HG03571 (cell line): ENCODE data around the gene FAM20C.
"Not testable (repeated sequence)": the region's sequence is repeated elsewhere in the genome, so short reads cannot be mapped to it uniquely, and the experiment has no call there.

Experiments used
- ATAC-seq: cut with Tn5 transposase; IDR thresholded peaks from one replicate; pipeline ENCODE4 v1.9.1; 2021; ENCODE audit not compliant: unreplicated experiment

The FAM20C gene

DNA sequence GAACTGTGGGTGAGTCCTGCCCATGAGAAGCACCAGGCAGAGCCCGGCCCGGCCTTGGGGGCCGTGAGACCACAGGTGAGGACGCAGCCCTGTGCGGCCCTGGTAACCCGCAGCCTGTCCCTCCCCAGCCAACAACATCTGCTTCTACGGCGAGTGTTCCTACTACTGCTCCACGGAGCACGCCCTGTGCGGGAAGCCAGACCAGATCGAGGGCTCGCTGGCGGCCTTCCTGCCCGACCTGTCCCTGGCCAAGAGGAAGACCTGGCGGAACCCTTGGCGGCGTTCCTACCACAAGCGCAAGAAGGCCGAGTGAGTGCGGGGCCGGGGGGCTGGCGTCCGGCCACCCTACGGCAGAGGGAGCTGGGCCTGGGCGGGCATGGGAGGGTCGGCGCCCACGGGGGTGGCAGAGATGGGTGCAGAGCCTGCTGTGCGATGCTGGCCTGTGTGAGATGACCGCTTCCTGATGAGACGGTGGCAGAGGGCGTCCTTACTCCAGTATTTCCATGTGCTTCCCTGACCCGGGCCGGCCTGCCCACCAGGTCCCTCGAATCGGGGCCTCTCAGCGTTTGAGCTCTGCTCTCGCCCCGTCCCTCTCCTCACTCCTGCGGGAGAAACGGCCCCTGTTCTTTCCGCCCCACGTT lies 63.5 kb downstream of the FAM20C start:
- no peak for ATAC-seq

DNA sequence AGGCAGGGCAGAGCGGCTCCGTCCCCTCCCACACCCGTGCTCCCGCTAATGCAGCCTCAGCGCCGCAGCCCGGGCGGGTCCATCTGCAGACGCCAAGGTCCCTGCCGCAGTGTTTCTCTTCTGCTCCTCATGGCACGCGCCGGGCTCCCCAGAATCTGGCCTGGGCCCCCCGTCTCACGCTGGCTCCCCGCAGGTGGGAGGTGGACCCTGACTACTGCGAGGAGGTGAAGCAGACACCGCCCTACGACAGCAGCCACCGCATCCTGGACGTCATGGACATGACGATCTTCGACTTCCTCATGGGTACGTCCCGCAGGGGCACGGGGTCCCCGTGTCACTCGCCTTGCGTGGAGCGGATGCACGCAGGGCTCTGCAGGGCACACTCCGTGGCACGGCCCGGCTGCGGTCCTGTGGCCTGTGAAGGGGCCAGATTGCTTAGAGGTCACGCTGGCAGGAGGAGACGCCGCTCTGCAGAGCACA lies 64.1 kb downstream of the FAM20C start:
- no peak for ATAC-seq

DNA sequence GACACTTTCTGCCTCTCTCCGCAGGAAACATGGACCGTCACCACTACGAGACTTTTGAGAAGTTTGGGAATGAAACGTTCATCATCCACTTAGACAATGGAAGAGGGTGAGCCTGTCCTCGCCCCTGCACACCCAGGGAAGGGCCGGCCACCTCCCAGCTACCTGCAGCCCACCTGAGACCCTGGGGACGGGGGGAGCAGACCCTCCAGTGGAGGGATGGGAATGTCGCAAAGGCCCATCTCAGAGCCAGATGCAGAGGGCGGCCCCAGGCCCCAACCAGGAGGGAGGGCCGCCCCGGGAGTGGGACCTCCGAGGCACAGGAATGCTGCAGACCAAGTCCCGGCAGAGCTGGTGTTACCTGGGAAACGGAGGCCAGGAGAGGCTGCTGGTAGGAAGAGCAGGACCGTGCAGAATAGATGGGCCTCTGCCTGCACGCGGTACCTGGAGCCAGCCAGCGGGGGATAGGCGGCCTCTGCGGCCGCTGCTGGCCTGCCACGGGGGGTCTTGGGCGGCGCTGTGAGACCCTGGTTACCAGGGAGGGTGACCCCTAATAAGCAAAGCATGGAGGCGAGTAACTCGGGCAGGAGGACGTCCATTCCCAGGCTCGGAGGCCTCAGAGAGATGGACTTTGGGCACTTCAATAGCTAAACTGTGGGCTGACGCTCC lies 64.7 kb downstream of the FAM20C start:
- no peak for ATAC-seq

DNA sequence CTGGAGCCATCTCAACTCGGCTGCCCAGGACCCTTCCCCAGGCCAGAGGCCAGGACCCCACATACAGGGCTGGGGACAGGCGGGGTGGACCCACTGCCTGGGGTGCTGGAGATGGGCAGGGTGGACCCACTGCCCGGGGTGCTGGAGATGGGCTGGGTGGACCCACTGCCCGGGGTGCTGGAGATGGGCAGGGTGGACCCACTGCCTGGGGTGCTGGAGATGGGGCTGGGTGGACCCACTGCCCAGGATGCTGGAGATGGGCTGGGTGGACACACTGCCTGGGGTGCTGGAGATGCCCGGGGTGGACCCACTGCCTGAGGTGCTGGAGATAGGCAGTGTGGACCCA lies 65.2 kb downstream of the FAM20C start:
- ATAC-seq, result no peak

DNA sequence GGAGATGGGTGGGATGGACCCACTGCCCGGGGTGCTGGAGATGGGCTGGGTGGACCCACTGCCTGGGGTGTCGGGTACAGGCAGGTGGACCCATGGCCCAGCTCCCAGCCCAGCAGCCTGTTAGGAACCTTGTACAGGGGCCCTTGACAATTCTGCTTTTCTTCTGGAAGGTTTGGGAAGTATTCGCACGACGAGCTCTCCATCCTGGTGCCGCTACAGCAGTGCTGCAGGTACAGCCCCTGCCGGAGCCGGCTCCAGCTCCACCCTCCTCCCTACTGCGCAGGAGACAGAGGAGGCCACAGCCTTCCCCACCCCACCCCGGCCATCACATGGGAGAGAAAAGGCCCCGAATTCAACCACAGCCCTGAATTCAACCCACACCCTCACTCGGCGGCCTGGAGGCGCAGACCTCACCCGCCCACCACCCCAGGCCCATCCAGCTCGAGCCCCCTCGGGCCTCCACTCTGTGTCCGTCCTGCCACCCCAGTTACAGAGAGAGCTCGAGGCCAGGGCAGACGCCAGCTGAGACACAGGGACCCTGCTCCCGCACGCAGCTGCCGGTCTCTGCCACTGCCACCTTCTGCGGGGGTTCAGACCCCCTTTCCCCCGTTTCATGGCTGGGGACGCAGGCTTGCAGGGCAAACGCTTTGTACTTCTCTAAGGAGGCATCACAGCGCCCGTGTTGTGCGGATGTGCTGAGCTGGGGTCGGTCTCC lies 66.3 kb downstream of the FAM20C start:
- no peak for ATAC-seq

DNA sequence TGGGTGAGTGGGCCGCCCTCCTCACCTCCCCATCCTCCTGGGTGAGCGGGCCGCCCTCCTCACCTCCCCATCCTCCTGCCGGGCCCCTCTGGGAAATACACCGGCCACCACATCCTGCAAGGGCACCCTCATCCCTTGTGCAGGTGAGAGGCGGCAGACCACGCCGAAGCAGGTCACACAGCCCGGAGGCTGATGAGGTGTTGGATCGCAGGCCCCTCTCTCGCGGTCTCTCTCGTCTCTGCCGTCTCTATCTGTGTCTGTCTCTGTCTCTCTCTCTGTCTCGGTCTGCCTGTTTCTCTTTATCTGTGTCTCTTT lies 66.8 kb downstream of the FAM20C start:
- ATAC-seq, result no peak

DNA sequence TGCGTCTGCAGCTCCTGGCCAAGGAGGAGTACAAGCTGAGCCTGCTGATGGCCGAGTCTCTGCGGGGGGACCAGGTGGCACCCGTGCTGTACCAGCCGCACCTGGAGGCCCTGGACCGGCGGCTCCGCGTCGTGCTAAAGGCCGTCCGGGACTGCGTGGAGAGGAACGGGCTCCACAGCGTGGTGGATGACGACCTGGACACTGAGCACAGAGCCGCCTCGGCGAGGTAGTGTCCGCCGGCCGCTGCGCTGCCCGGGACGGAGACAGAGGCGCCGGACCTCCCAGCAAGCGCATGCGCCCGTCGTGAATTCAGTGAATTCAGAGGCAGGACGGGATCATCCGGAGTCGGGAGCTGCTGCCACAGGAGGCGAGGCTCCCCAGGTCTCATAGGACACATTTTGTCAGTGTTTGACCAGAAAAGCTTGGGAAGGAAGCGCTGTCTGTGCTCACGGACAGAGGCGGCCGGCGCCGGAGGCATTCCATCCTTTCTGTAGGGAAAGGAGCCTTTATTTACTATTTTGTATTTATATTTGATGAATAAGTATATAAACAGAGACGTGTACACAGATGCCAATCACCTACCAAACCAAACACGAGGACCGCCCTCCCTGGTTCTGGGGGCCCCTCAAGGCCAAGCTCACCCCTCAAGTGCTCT lies 67.5 kb downstream of the FAM20C start:
- ATAC-seq, result no peak

DNA sequence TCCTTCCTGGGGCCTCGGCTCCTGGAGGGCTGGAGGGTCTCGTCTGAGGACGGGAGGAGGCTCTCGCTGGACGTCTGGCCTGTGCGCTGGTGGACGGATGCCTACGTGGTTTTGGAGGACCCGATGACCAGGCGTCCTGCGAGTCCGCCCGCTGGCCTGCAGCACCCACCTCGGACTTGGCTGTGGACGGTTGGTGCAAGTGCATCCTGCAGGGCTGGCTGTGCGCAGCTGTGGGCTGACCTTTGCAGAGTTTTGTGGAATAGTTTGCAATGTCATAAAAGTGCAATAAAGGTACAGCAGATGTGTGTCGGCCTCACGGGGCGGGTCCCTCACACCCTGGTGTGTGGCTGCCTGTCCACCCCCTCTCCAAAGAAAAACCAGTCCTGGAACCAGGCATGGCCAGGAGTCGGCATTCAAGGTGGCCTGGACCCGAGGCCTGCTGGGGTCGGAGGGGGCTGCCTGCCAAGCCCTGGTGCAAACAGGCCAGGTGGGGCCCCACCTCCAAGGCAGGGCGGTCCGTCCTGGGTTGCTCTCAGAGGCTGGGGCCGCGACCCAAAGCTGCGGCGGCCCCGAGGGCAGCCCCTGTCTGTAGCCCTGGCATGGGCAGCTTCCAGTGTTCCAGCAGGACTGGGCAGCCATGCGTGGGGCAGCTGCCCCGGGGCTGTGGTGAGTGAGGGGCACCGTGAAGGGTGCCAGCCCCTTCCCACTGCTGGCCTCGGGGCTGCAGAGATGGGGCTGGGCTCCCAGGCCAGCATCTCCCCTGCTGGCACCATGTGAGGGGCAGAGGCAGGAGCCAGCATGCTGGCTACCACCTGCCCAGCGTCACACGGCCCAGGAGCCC lies 68.3 kb downstream of the FAM20C start:
- ATAC-seq, result no peak

DNA sequence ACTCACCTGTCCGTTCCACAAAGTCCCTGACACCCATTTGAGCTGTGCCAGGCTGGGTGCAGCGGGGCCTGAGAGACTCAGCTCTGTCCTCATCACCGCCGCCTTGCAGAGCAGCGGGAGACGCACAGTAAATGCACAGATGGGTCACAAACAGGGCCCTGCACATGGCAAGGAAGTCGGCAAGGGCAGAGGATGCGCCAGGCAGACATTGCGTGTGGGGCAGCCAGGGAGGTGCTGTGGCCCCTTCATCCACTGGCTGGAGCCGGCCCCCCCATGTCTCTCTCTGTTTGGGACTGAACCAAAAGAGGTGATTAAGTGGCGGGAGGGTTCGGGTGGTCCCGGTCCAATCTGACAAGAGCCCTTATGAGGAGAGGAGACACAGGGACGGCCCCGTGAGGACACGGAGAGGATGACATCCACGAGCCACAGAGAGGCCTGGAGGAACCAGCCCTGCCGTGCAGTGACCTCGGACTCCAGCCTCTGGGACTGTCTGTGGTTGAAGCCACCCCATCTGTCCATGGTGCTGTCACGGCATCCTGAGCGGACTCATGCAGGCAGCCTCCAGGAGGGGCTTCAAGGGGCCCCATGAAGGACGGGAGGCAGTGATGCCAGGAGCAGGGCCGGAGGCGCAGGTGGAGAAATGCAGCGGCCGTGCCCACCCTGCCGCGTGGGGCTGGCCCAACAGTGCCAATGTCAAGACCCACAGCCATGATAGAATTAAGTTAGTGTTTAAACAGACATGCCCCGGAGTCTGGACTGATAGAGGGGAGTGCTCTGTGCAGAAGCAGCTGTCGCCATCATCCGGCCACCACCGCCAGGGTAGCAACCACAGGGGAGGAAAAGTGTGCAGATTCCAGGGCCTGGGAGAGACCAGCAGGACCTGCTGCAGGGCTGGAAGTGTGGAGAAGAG lies 69.2 kb downstream of the FAM20C start:
- no peak for ATAC-seq

DNA sequence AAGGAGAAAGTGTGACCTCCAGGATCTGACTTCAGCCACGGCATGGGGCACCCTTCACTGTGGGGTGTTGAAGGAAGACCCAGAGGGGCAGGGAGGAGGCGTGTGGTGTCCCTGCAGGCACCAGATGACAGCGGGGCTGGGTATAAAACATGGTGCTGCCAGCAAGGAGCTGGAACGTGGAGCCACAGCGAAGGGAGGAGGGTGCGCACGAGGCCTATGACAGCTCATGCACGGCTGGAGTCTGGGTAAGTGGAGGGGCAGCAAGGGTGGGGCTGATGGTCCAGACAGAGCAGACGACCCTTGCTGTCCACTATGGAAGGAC lies 69.8 kb downstream of the FAM20C start:
- ATAC-seq, result no peak

DNA sequence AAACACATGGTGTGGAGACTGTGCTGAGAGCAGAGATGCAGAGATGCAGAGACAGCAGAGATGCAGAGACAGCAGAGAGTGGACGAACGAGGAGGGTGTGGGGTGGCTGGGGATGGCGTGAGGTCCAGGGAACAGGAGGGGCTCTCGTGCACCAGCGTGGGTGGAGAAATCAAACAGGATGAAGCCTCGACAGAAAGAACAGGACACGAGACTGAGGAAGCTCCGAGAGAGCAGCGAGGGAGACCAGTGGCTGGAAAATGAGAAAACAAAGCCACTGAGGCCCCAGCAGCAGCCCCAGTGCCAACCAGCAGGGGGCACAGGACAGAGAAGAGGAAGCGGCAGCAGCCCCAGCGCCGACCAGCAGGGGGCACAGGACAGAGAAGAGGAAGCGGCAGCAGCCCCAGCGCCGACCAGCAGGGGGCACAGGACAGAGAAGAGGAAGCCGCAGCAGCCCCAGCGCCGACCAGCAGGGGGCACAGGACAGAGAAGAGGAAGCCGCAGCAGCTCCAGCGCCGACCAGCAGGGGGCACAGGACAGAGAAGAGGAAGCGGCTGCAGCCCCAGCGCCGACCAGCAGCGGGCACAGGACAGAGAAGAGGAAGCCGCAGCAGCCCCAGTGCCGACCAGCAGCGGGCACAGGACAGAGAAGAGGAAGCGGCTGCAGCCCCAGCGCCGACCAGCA lies 70.4 kb downstream of the FAM20C start:
- ATAC-seq, result not testable (repeated sequence)

DNA sequence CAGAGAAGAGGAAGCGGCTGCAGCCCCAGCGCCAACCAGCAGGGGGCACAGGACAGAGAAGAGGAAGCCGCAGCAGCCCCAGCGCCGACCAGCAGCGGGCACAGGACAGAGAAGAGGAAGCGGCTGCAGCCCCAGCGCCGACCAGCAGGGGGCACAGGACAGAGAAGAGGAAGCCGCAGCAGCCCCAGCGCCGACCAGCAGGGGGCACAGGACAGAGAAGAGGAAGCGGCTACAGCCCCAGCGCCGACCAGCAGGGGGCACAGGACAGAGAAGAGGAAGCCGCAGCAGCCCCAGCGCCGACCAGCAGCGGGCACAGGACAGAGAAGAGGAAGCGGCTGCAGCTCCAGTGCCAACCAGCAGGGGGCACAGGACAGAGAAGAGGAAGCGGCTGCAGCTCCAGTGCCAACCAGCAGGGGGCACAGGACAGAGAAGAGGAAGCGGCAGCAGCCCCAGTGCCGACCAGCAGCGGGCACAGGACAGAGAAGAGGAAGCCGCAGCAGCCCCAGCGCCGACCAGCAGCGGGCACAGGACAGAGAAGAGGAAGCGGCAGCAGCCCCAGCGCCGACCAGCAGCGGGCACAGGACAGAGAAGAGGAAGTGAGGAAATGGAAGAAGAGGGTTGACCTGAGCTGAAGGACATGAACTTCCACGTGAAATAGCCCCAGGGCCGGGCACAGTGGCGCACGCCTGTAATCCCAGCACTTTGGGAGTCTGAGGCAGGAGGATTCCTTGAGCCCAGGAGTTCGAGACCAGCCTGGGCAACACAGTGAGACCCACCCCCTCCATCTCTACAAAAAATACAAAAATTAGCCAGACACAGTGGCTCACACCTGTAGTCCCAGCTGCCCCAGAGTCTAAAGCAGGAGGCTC lies 71.3 kb downstream of the FAM20C start:
- not testable (repeated sequence) for ATAC-seq

DNA sequence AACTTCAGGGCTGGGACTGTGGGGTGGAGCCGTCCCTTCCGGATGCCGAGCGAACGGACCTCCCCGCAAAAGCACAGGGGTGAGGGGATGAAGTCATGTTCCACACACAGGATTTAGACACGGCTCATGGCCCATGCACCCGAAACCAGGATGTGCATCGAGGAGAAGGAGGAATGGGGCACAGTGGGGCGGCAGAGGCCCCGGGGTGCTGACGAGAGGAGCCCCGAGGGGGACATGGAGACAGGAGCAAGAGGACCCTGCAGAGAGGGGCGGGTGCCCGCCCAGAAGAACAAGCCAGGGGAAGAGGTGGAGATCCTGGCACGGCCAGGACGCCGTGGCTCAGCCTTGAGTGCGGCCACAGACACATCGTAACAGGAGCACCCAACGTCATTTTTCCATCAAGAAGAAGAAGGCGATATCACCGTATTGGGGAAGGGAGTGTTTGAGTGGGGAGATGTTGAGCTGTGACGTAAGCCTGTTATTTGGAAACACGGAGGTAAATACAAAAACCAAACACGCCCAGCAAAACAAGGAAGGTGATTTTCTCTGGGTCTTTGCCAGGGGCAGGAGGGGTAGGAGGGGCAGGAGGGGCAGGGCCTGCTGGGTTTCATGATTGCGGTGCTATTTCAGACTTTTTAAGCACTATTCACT lies 72.3 kb downstream of the FAM20C start:
- no peak for ATAC-seq

DNA sequence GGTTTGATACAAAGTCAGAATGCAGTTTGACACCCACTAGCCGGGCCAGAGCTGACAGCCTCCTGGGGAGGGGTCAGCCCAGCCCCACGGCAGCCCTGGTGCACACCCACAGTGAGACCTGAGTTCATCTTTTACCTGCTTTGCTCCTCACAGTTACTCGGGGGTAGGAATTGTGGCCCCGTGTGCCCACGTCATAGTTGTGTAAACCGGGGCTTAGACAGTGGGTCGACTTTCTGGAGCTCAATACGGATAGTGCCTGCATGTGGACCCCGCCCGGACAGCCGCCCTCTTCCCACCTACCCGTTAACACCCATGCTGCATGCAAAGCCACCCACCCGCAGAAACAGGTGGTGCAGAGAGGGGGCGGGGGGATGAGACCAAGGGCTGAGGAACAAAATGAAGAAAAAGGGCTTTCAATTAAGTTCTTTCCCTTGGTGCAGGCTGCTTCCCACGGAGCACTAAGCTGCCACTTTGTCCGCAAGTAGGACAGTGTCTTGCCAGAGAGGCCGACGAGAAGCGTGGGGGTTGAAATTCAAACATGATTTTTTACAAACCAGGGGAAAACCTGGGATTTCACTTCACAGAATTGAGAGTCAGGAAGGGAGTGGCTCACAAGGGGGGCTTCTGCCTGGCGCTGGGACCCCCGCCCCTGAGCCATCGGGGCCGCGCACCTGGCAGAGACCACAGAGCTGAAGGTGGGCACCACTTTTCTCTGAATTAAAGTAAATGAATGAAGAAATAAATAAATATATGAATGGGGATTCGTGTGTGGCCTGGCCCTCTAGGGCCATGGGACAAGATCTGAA lies 73.0 kb downstream of the FAM20C start:
- no peak for ATAC-seq

DNA sequence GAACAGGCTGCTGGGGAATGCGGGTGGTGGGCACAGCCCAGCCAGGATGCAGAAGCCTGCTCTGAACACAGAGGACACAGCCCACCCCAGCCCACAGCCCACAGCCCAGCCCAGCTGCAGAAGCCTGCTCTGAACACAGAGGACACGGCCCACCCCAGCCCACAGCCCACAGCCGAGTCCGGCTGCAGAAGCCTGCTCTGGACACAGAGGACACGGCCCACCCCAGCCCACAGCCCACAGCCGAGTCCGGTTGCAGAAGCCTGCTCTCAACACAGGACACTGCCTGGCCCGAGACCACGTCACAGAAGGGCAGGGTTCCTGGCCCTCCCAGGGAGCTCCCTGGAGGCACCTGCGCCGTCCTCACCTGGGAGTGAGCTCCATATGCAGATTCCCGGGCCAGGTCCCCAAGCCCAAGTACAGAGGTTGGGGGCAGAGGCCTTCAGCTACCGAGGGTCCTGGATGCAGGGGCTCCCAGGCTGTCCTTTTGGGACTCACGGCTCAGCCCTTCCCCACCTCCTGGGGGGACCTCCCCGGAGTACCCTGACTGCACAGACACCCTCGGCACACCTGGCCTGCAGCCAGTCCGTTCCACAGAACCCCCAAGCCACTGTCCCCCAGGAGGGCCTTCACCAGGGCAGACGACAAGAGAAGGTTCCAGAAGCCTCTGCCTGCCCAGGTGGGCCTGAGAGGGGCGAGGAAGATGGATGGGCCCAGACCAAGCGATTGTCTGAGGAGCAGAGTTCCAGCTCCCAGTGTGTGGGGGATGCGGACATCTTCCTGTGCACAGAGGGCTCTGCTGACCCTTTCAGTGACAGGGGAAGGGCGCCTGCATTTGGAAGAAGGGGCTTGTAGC lies 73.9 kb downstream of the FAM20C start:
- no peak for ATAC-seq
